GM12873 (cell line): ENCODE data around the gene CCND1.

Experiments used
- CTCF ChIP-seq: IDR thresholded peaks from 2 replicates; pipeline ENCODE4 v1.5.1; 2012; ENCODE audit warnings: low read depth, mild to moderate bottlenecking, moderate library complexity, low read length, control low read depth; ENCODE audit not compliant: insufficient read depth; ENCODE audit errors: missing control alignments

CCND1 gene

GRCh38 chr11:69640995-69641581, at the start of gene CCND1:
Gene CCND1, plus strand, starts transcription at chr11:69641156. Its CDS starts 158 bp downstream, at chr11:69641314.
- TF ChIP-seq CTCF = peak; percentile 3

- TF ChIP-seq CTCF = no peak
Observed at GRCh38 chr11:69592986-69593650, 47.8 kb upstream of the CCND1 start.

- TF ChIP-seq CTCF = no peak
Observed at GRCh38 chr11:69593851-69594250, 47.1 kb upstream of the CCND1 start.

GRCh38 chr11:69594481-69594880, 46.5 kb upstream of the CCND1 start:
- no peak for TF ChIP-seq CTCF

- TF ChIP-seq CTCF = no peak
Observed at GRCh38 chr11:69595805-69596665, 44.9 kb upstream of the CCND1 start.

GRCh38 chr11:69598147-69598546, 42.8 kb upstream of the CCND1 start:
- peak; percentile 12 for TF ChIP-seq CTCF

GRCh38 chr11:69599502-69599901, 41.5 kb upstream of the CCND1 start:
- TF ChIP-seq CTCF = no peak
